Activated CD4-positive, CD25-positive, alpha-beta regulatory T cell treated with anti-CD3 and anti-CD28 coated beads, Interleukin-2, amount 50 U/mL, for 24 hours (primary cell): Measurements from ENCODE around the gene HTR1D.
"Not testable (repeated sequence)": the region's sequence is repeated elsewhere in the genome, so short reads cannot be mapped to it uniquely, and the experiment has no call there.

Experiments used
- ATAC-seq, 2 donors: fragments of 150-1000 bp; cut with Tn5 transposase; one replicate each; pipeline ENCODE4 v1.10.0; 2021; ENCODE audit warnings: mild to moderate bottlenecking in 1 of 2, moderate library complexity in 1 of 2

Gene HTR1D

GRCh38 chr1:23215751-23216449 lies 1.4 kb downstream of the HTR1D start:
- ATAC-seq = no peak

- no peak for ATAC-seq
Measured at GRCh38 chr1:23215291-23215690, 2.0 kb downstream of the HTR1D start.

GRCh38 chr1:23214640-23215039 lies 2.7 kb downstream of the HTR1D start:
- ATAC-seq = no peak

GRCh38 chr1:23211955-23212354 lies 5.3 kb downstream of the HTR1D start:
- no peak for ATAC-seq

GRCh38 chr1:23210963-23211362 lies 6.3 kb downstream of the HTR1D start:
- no peak for ATAC-seq

GRCh38 chr1:23210351-23210785 lies 6.9 kb downstream of the HTR1D start:
- ATAC-seq = no peak

- ATAC-seq = no peak
Measured at GRCh38 chr1:23209770-23210169, 7.5 kb downstream of the HTR1D start.

- no peak for ATAC-seq
Measured at GRCh38 chr1:23208527-23208926, 8.8 kb downstream of the HTR1D start.

- ATAC-seq = not testable (repeated sequence)
Measured at GRCh38 chr1:23207733-23208132, 9.6 kb downstream of the HTR1D start.

- ATAC-seq = no peak
Measured at GRCh38 chr1:23202263-23202749, 15.0 kb downstream of the HTR1D start.

- no peak for ATAC-seq
Measured at GRCh38 chr1:23200883-23201282, 16.4 kb downstream of the HTR1D start.

GRCh38 chr1:23198373-23198772 lies 18.9 kb downstream of the HTR1D start:
- no peak for ATAC-seq

- no peak for ATAC-seq
Measured at GRCh38 chr1:23196627-23197328, 20.5 kb downstream of the HTR1D start.

- ATAC-seq = no peak
Measured at GRCh38 chr1:23194119-23194984, 22.9 kb downstream of the HTR1D start.

- ATAC-seq = no peak
Measured at GRCh38 chr1:23193391-23194118, 23.7 kb downstream of the HTR1D start.

- ATAC-seq = no peak
Measured at GRCh38 chr1:23191199-23191598, 26.1 kb downstream of the HTR1D start.

- not testable (repeated sequence) for ATAC-seq
Measured at GRCh38 chr1:23188936-23189452, 28.3 kb downstream of the HTR1D start.

GRCh38 chr1:23188434-23188884 lies 28.8 kb downstream of the HTR1D start:
- ATAC-seq = no peak

GRCh38 chr1:23187637-23188036 lies 29.7 kb downstream of the HTR1D start:
- no peak for ATAC-seq

- no peak for ATAC-seq
Measured at GRCh38 chr1:23185381-23185780, 31.9 kb downstream of the HTR1D start.

- ATAC-seq = peak; percentile 13 to 17
Measured at GRCh38 chr1:23184212-23184934, 32.9 kb downstream of the HTR1D start.
